WTC11 (cell line): ENCODE data around the gene COL5A3. TPM values are rescaled to one million over a fixed set of nuclear protein-coding genes. Genes with fewer than 3 reads are reported as not detected.

Experiments
- ATAC-seq: fragments of 200-7000 bp; cut with Tn5 transposase; 2 replicates; pipeline ENCODE4 v1.10.0; 2021; ENCODE audit warnings: mild to moderate bottlenecking, moderate library complexity
- CTCF ChIA-PET: fragments of 300-600 bp; sonication (Branson Sonifier 250); formaldehyde crosslinking; loops from one replicate; lab custom pipeline; 2021; ENCODE audit warnings: antibody characterized with exemption; lab: Charles Lee
- POLR2A ChIA-PET: fragments of 350-600 bp; sonication (Branson Sonifier 250); formaldehyde crosslinking; loops from one replicate; lab custom pipeline; 2021; ENCODE audit warnings: antibody characterized with exemption; lab: Charles Lee
- DNase-seq: peaks from one replicate; pipeline ENCODE4 v3.0.0; 2021; ENCODE audit warnings: low spot score
- H3K27ac Mint-ChIP-seq: 2 replicates; pipeline ENCODE4 v1.8.0; 2021; ENCODE audit warnings: mixed read lengths
- H3K27me3 Mint-ChIP-seq: 2 replicates; pipeline ENCODE4 v1.8.0; 2021; ENCODE audit warnings: low read depth, mild to moderate bottlenecking, moderate library complexity, mixed read lengths
- H3K36me3 Mint-ChIP-seq: 2 replicates; pipeline ENCODE4 v1.8.0; 2021; ENCODE audit warnings: mixed read lengths
- H3K4me1 Mint-ChIP-seq: 2 replicates; pipeline ENCODE4 v1.8.0; 2022; ENCODE audit warnings: mixed read lengths
- H3K4me3 Mint-ChIP-seq: 2 replicates; pipeline ENCODE4 v1.8.0; 2021; ENCODE audit warnings: mild to moderate bottlenecking, moderate library complexity, mixed read lengths
- H3K9me3 Mint-ChIP-seq: 2 replicates; pipeline ENCODE4 v1.8.0; 2021; ENCODE audit warnings: mixed read lengths
- ATF6 ChIP-seq: sonication (generic); formaldehyde crosslinking; IDR thresholded peaks from 2 replicates; pipeline ENCODE4 v1.8.1; 2023; ENCODE audit warnings: mild to moderate bottlenecking, missing genetic modification reagents
- CBFB ChIP-seq: sonication (generic); formaldehyde crosslinking; IDR thresholded peaks from 2 replicates; pipeline ENCODE4 v1.8.1; 2022; ENCODE audit warnings: mild to moderate bottlenecking, low read depth, missing genetic modification reagents
- CREM ChIP-seq: sonication (generic); formaldehyde crosslinking; IDR thresholded peaks from 2 replicates; pipeline ENCODE4 v1.8.1; 2022; ENCODE audit warnings: mild to moderate bottlenecking, missing genetic modification reagents, moderate library complexity
- ESRRA ChIP-seq: sonication (generic); formaldehyde crosslinking; IDR thresholded peaks from 2 replicates; pipeline ENCODE4 v1.8.1; 2022; ENCODE audit warnings: mild to moderate bottlenecking, missing genetic modification reagents, borderline replicate concordance
- FOXP4 ChIP-seq: sonication (generic); formaldehyde crosslinking; IDR thresholded peaks from 2 replicates; pipeline ENCODE4 v1.8.0; 2022; ENCODE audit warnings: mild to moderate bottlenecking, missing genetic modification reagents
- GABPB1 ChIP-seq: sonication (generic); formaldehyde crosslinking; IDR thresholded peaks from 2 replicates; pipeline ENCODE4 v1.8.1; 2023; ENCODE audit warnings: mild to moderate bottlenecking, missing genetic modification reagents
- HMGA2 ChIP-seq: fragments of 250-450 bp; sonication (Bioruptor Pico); IDR thresholded peaks from 2 replicates; pipeline ENCODE4 v1.4.0; 2021; ENCODE audit warnings: mild to moderate bottlenecking, moderate library complexity
- IRF2 ChIP-seq: sonication (generic); formaldehyde crosslinking; IDR thresholded peaks from 2 replicates; pipeline ENCODE4 v1.8.0; 2022; ENCODE audit warnings: low read depth, missing genetic modification reagents, borderline replicate concordance
- JAZF1 ChIP-seq: fragments of 250-450 bp; sonication (Bioruptor Pico); IDR thresholded peaks from 2 replicates; pipeline ENCODE4 v1.9.0; 2021; ENCODE audit warnings: moderate library complexity, mild to moderate bottlenecking, inconsistent platforms
- JUN ChIP-seq: sonication (generic); formaldehyde crosslinking; IDR thresholded peaks from 2 replicates; pipeline ENCODE4 v1.8.0; 2023; ENCODE audit warnings: mild to moderate bottlenecking, missing genetic modification reagents
- MAX ChIP-seq: sonication (generic); formaldehyde crosslinking; IDR thresholded peaks from 2 replicates; pipeline ENCODE4 v1.8.0; 2022; ENCODE audit warnings: mild to moderate bottlenecking, missing genetic modification reagents
- MYBL2 ChIP-seq: sonication (generic); formaldehyde crosslinking; IDR thresholded peaks from 2 replicates; pipeline ENCODE4 v1.8.1; 2023; ENCODE audit warnings: mild to moderate bottlenecking, moderate library complexity, missing genetic modification reagents
- NFYB ChIP-seq: sonication (generic); formaldehyde crosslinking; conservative IDR thresholded peaks from 2 replicates; pipeline ENCODE4 v1.8.0; 2022; ENCODE audit warnings: low read depth, missing genetic modification reagents
- NR2C2 ChIP-seq: sonication (generic); formaldehyde crosslinking; IDR thresholded peaks from 2 replicates; pipeline ENCODE4 v1.8.0; 2022; ENCODE audit warnings: mild to moderate bottlenecking, missing genetic modification reagents
- PREB ChIP-seq: sonication (generic); formaldehyde crosslinking; IDR thresholded peaks from 2 replicates; pipeline ENCODE4 v1.8.1; 2022; ENCODE audit warnings: mild to moderate bottlenecking, missing genetic modification reagents, moderate library complexity, borderline replicate concordance
- SOX15 ChIP-seq: fragments of 250-450 bp; sonication (Bioruptor Pico); IDR thresholded peaks from 2 replicates; pipeline ENCODE4 v1.9.0; 2021; ENCODE audit warnings: mild to moderate bottlenecking
- ZBTB43 ChIP-seq: sonication (generic); formaldehyde crosslinking; IDR thresholded peaks from 2 replicates; pipeline ENCODE4 v1.8.1; 2023; ENCODE audit warnings: mild to moderate bottlenecking, missing genetic modification reagents
- ZNF121 ChIP-seq: sonication (generic); formaldehyde crosslinking; IDR thresholded peaks from 2 replicates; pipeline ENCODE4 v1.8.0; 2023; ENCODE audit warnings: missing genetic modification reagents
- ZNF263 ChIP-seq: sonication (generic); formaldehyde crosslinking; IDR thresholded peaks from 2 replicates; pipeline ENCODE4 v1.8.1; 2022; ENCODE audit warnings: low read depth, mild to moderate bottlenecking, moderate library complexity, missing genetic modification reagents
- ZNF423 ChIP-seq: fragments of 250-450 bp; sonication (Bioruptor Pico); IDR thresholded peaks from 2 replicates; pipeline ENCODE4 v2.1.2; 2022; ENCODE audit warnings: mild to moderate bottlenecking, moderate library complexity
- ZNF532 ChIP-seq: fragments of 250-450 bp; sonication (Bioruptor Pico); IDR thresholded peaks from 2 replicates; pipeline ENCODE4 v1.9.0; 2021; ENCODE audit warnings: mild to moderate bottlenecking, borderline replicate concordance
- total RNA-seq: library from RNA; stranded (reverse); gene quantifications from 3 replicates; pipeline ENCODE4 v1.2.3, GENCODE V29; 2021

The COL5A3 gene
- total RNA-seq, 1 experiment from 2014 or later, result 0.81 TPM

GRCh38 chr19:9967326-9967725, 43.0 kb downstream of the COL5A3 start:
- TF ChIP-seq ZNF423, result peak; percentile 19; the same call in 1 of the 2 replicates
- TF ChIP-seq IRF2, result no peak
- TF ChIP-seq HMGA2 (CRISPR knock-in tag), result no peak
- TF ChIP-seq, all 79 proteins: peak for 1
- ATAC-seq (no peak), DNase-seq (no peak)
- Mint-ChIP-seq H3K36me3 (no peaks in the 10 kb centered on the region), H3K27ac (no peak overlapping the region), H3K4me3 (no peak overlapping the region), H3K27me3 (peaks cover 54% of the 10 kb centered on the region), H3K9me3 (peaks cover 4% of the 10 kb centered on the region; the same call in 1 of the 2 replicates), H3K4me1 (peaks cover 12% of the 10 kb centered on the region)
- CTCF ChIA-PET, result interaction anchor here (2.0 kb wide), 1 partner anchor 34 kb away, joined by 10 read pairs; no protein-coding TSS in a partner anchor
- POLR2A ChIA-PET, result no interaction called here

- Mint-ChIP-seq H3K4me3 (peak overlapping the region; percentile 66), H3K4me1 (peaks cover 12% of the 10 kb centered on the region), H3K27me3 (peaks cover 47% of the 10 kb centered on the region), H3K27ac (peak overlapping the region; percentile 30; the same call in 1 of the 2 replicates), H3K9me3 (no peaks in the 10 kb centered on the region), H3K36me3 (no peaks in the 10 kb centered on the region)
- POLR2A ChIA-PET, result interaction anchor here (0.6 to 1.0 kb wide), 3 partner anchors 20 to 541 kb away, joined by 3 to 4 read pairs (median 3); no protein-coding TSS in a partner anchor
- peak; percentile 95 for ATAC-seq
- peak; percentile 82 for DNase-seq
- CTCF ChIA-PET, result interaction anchor here (0.6 to 3.7 kb wide), 12 partner anchors 11 to 147 kb away, joined by 3 to 27 read pairs (median 4); partner anchors contain the start of gene COL5A3
- TF ChIP-seq ZNF263 (CRISPR knock-in tag) (no peak), MYBL2 (CRISPR knock-in tag) (no peak), ESRRA (CRISPR knock-in tag) (no peak), IRF2 (no peak), NFYB (CRISPR knock-in tag) (no peak), ATF6 (CRISPR knock-in tag) (no peak), NR2C2 (CRISPR knock-in tag) (peak; percentile 64; the same call in 1 of the 2 replicates), ZBTB43 (CRISPR knock-in tag) (no peak), PREB (CRISPR knock-in tag) (no peak), CBFB (CRISPR knock-in tag) (0 out of 2 replicates have a peak, but pooled peaks have one; percentile 32), GABPB1 (CRISPR knock-in tag) (no peak), ZNF121 (0 out of 2 replicates have a peak, but pooled peaks have one; percentile 26), MAX (CRISPR knock-in tag) (peak; percentile 73; the same call in 1 of the 2 replicates), FOXP4 (CRISPR knock-in tag) (peak; percentile 72; the same call in 1 of the 2 replicates), ZNF532 (CRISPR knock-in tag) (no peak), SOX15 (CRISPR knock-in tag) (no peak), JUN (CRISPR knock-in tag) (no peak), JAZF1 (no peak), CREM (CRISPR knock-in tag) (no peak)
Measured at GRCh38 chr19:9966448-9966847, 43.9 kb downstream of the COL5A3 start.
